Spleen (tissue), 13 donors: ENCODE results near the gene PDAP1. TPM values are rescaled to one million over a fixed set of nuclear protein-coding genes. Genes with fewer than 3 reads are reported as not detected.
A peak's percentile ranks its signal among the peaks of the same experiment; 100 is the strongest.

ENCODE experiments used
- DNase-seq: peaks from one replicate; pipeline ENCODE4 v3.0.0-alpha.2; 2020
- H3K27ac ChIP-seq, 8 donors: fragments of 200-600 bp; sonication (generic) in 7 of 8; 1 replicate in 4 of 8; 2 replicates in 4 of 8; pipeline versions ENCODE4 v1.5.0 to v1.8.0; 2016 to 2021; ENCODE audit warnings: inconsistent platforms in 4 of 8, mild to moderate bottlenecking in 4 of 8, moderate library complexity in 1 of 8
- H3K27me3 ChIP-seq, 7 donors: fragments of 200-600 bp; sonication (generic) in 6 of 7; replicated peaks in 1 of 7; 1 replicate in 4 of 7; 2 replicates in 3 of 7; pipeline versions ENCODE4 v1.5.0 to v1.8.0; 2016 to 2021; ENCODE audit warnings: inconsistent platforms in 3 of 7, mild to moderate bottlenecking in 1 of 7
- H3K36me3 ChIP-seq, 6 donors: fragments of 200-600 bp; sonication (generic) in 5 of 6; 1 replicate in 4 of 6; 2 replicates in 2 of 6; pipeline versions ENCODE4 v1.5.0 to v1.8.0; 2016 to 2021; ENCODE audit warnings: inconsistent platforms in 2 of 6
- H3K4me1 ChIP-seq, 6 donors: fragments of 200-600 bp; sonication (generic) in 5 of 6; 1 replicate in 3 of 6; 2 replicates in 3 of 6; pipeline versions ENCODE4 v1.5.0 to v1.8.0; 2016 to 2021; ENCODE audit warnings: inconsistent platforms in 3 of 6
- H3K4me3 ChIP-seq, 8 donors: fragments of 200-600 bp; sonication (generic) in 7 of 8; 1 replicate in 4 of 8; 2 replicates in 4 of 8; pipeline versions ENCODE4 v1.5.0 to v1.8.0; 2016 to 2021; ENCODE audit warnings: inconsistent platforms in 4 of 8, mild to moderate bottlenecking in 4 of 8, moderate library complexity in 2 of 8
- H3K9me3 ChIP-seq, 8 donors: fragments of 200-600 bp; sonication (generic) in 7 of 8; 1 replicate in 4 of 8; 2 replicates in 4 of 8; pipeline versions ENCODE4 v1.5.0 to v1.8.0; 2016 to 2021; ENCODE audit warnings: inconsistent platforms in 4 of 8
- POLR2A ChIP-seq, 3 donors: fragments of 450-650 bp; IDR thresholded peaks; one replicate each; pipeline ENCODE4 v1.5.1; 2017; ENCODE audit warnings: antibody characterized with exemption in 3 of 3, mild to moderate bottlenecking in 1 of 3
- POLR2AphosphoS5 ChIP-seq, 3 donors: sonication (generic); formaldehyde crosslinking; IDR thresholded peaks; one replicate each; pipeline ENCODE4 v1.5.1; 2017; ENCODE audit warnings: antibody characterized with exemption in 3 of 3
- WGBS, 5 donors: extraction: QIAGEN DNeasy Blood & Tissue Kit in 3 of 5; methylation state at CpG; one replicate each; pipeline versions ENCODE4 v1.1.5 to v1.1.7; 2013 to 2018; 5-methylcytosine and 5-hydroxymethylcytosine counted together
- intact Hi-C: fragments of 100-400 bp; cut with DNase I; formaldehyde crosslinking; loops from one replicate; pipeline ENCODE4 v1.15.0; 2023; ENCODE audit warnings: low total_unique reads
- long read RNA-seq, 2 donors: transcript quantifications; one replicate each; lab custom pipeline, GENCODE V29; 2026
- polyA plus RNA-seq, 3 donors: library from polyadenylated mRNA; stranded (reverse); fragments of 200-250 nt; gene quantifications; one replicate each; pipeline ENCODE4 v1.2.1, GENCODE V29; 2013
- total RNA-seq, 7 donors: library from RNA; depleted of rRNA in 3 of 7; stranded (reverse); fragments of >200 nt in 3 of 7; fragmentation: NEBNext Ultra II Directional in 4 of 7; extraction: Animal tissue kit (Norgen Biotek cat#: 25700) in 4 of 7; gene quantifications; one replicate each; pipeline versions ENCODE4 v1.1.0 to v1.2.1, GENCODE V29; 2016 to 2021
- TF ChIP-seq, protein P1 (sequence below), 11 experiments: fragments of 200-600 bp in 7 of 11; fragments of 450-650 bp in 4 of 11; sonication (generic) in 4 of 11; IDR thresholded peaks in 8 of 11; conservative IDR thresholded peaks in 3 of 11; 1 replicate in 7 of 11; 2 replicates in 4 of 11; pipeline versions ENCODE4 v1.4.0 to v1.8.0; 2016 to 2021; ENCODE audit warnings: antibody characterized with exemption in 11 of 11, inconsistent platforms in 4 of 11, mild to moderate bottlenecking in 1 of 11
- donor health status: healthy with polysubstance abuse.
- donor health status: DM: no; HTN: no; CAD: no; lungs with moderate emphysema.
- donor health status: DM: no; HTN: no; CAD: no.
- donor health status: Bipolar disorder and iron deficiency.
- donor health status: healthy.
- donor health status: DM: no; HTN: no; CAD: no.
- donor health status: DM: yes; HTN: yes; CAD: no.

Gene PDAP1, protein sequence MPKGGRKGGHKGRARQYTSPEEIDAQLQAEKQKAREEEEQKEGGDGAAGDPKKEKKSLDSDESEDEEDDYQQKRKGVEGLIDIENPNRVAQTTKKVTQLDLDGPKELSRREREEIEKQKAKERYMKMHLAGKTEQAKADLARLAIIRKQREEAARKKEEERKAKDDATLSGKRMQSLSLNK
- total RNA-seq (10 to 100 TPM; 28.1 to 57.2 (median 52.8) TPM), polyA plus RNA-seq (100 to 1,000 TPM in 2 of 3 donors, 10 to 100 TPM in 1; 83.4 to 117 (median 108) TPM)
- long read RNA-seq, donor 1, transcript PDAP1-201 (6 exons, 2,546 nt) = major isoform, 23 of 28 reads
- long read RNA-seq, donor 1, partial matches to known transcripts = 5 of 28 reads
- long read RNA-seq, donor 1, other reads (novel, unspliced or antisense) = 0 of 28 reads
- long read RNA-seq, donor 2, transcript PDAP1-201 (6 exons, 2,546 nt) = major isoform, 26 of 29 reads
- long read RNA-seq, donor 2, partial matches to known transcripts = 0 of 29 reads
- long read RNA-seq, donor 2, other reads (novel, unspliced or antisense) = 0 of 29 reads

DNA sequence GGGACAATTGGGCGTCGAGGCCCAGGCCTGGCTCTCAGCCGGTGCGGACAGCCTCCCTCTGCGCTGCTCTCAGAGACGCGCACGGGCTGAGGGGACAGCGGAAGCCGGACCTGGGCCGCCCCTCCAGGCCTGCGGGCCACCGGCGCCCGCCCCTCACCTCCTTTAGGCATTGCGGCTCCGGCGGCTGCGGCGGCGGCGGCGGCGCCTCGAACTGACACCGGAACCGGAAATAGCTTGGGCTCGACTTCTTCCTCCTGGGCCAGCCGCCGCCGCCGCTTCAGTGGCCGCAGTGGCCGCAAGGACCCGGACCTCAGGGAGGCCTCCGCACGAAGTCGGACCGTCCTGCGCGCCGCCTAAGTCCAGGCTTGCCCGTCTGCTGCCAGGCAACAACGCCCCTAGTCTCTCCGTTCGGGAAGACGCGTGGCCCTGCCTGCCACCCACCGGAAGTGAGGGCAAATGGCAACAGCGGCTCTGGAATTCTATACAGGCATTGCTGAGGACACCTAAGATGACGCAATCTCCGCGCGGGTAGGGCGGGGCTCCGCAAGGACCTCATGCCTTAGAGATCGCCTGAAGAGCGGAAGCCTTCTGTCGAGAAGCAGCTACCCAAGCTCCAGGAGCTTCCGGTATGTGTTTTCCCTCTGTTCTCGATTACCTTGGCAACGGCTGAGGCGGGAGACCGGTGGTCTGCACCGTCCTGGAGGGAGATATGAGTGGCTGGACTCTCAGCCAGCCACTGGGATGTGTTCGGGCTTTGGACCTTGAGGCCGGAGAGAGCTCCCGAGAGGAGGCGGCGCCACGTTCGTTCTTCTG lies at the start of gene PDAP1, which contains the start of gene BUD31:
PDAP1 (minus strand) TSS at position 219 of the 813 bp plus-strand sequence; CDS start at position 170, 49 bp downstream.
BUD31 (plus strand) TSS at position 591 of the 813 bp plus-strand sequence. CDS start 2,124 bp downstream, outside the sequence.
- TF ChIP-seq, protein P1, sequence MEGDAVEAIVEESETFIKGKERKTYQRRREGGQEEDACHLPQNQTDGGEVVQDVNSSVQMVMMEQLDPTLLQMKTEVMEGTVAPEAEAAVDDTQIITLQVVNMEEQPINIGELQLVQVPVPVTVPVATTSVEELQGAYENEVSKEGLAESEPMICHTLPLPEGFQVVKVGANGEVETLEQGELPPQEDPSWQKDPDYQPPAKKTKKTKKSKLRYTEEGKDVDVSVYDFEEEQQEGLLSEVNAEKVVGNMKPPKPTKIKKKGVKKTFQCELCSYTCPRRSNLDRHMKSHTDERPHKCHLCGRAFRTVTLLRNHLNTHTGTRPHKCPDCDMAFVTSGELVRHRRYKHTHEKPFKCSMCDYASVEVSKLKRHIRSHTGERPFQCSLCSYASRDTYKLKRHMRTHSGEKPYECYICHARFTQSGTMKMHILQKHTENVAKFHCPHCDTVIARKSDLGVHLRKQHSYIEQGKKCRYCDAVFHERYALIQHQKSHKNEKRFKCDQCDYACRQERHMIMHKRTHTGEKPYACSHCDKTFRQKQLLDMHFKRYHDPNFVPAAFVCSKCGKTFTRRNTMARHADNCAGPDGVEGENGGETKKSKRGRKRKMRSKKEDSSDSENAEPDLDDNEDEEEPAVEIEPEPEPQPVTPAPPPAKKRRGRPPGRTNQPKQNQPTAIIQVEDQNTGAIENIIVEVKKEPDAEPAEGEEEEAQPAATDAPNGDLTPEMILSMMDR (IDR thresholded peaks at IDR 0.05 in 8 of 11, conservative IDR thresholded peaks at IDR 0.05 in 3 of 11) = peak in 8 of 11 experiments; percentile 11 to 49 (median 37)
- TF ChIP-seq POLR2A (IDR thresholded peaks at IDR 0.05) = peak in 2 of 3 donors; percentile 32 to 39
- peak; percentile 94 to 97 (median 95) for TF ChIP-seq POLR2AphosphoS5 (IDR thresholded peaks at IDR 0.05)
- Histone ChIP-seq H3K9me3 (no peaks in the 10 kb centered on the region), H3K36me3 (peaks cover 4 to 55% (median 46%) of the 10 kb centered on the region in 6 donors), H3K4me3 (peak within 1 kb of the TSS; percentile 91 to 100 (median 96)), H3K27me3 (no peaks in the 10 kb centered on the region), H3K4me1 (peaks cover 32 to 78% (median 53%) of the 10 kb centered on the region in 6 donors), H3K27ac (peak within 1 kb of the TSS; percentile 92 to 98 (median 96))
- WGBS, 5 donors = 0% methylated on average over 34 to 72 of the region's 72 CpGs
- intact Hi-C loops = loop anchor here (5.0 kb wide), 1 partner anchor 36 kb away; the partner anchor contains the start of gene ARPC1B
- DNase-seq = peak; percentile 97

DNA sequence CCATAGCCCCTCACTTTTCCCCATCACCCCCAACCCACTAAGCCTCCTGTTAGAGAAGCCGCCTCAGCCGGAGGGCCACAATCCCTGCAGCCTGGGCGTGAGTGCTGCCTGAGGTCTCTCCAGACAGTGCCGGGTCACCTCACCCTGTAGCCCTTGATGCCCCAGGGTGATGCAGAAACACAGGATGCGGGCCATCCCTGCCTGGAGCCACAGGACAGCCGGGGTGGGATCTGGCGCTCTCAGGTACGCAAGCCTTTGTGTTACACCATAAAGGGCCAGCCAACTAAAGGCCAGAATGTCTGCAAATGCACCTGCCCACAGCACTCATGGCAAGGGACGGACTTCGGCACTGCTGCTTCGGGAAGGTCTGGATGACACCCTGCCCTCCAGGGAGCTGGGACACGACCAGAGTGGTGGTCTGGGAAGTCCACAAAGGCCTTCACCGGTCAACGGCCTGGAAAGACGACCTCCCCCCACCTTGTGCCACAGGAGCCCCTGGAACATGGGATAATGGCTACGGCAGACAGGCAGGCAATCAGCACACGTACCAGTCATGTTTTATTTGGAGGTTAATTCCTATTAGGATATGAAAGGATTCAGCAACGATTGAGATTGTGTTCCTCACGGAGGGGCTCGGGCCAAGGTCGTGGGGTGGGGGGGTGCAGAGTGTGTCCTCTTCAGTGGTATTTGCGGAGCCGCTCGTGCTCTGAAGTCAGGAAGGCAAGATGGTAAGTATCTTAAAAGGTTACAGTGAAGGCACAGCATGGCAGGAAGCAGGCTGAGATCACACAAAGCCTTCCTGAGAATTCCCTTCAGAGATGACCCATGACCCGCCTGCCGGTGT lies 49.5 kb upstream of the PDAP1 start:
- Histone ChIP-seq H3K4me3 (no peak overlapping the region), H3K27ac (no peak overlapping the region), H3K9me3 (no peaks in the 10 kb centered on the region), H3K36me3 (peaks cover 0 to 100% (median 69%) of the 10 kb centered on the region in 6 donors), H3K27me3 (no peaks in the 10 kb centered on the region), H3K4me1 (peaks cover 3 to 56% (median 26%) of the 10 kb centered on the region in 6 donors)
- intact Hi-C loops = no loop called here
- no peak for DNase-seq
- TF ChIP-seq, protein P1 (IDR thresholded peaks at IDR 0.05 in 8 of 11, conservative IDR thresholded peaks at IDR 0.05 in 3 of 11) = no peak
- TF ChIP-seq POLR2AphosphoS5 (IDR thresholded peaks at IDR 0.05) (peak; percentile 24 to 65 (median 32)), POLR2A (IDR thresholded peaks at IDR 0.05) (no peak)
- WGBS, 5 donors = 76 to 87% (median 85%) methylated on average over 13 to 26 of the region's 26 CpGs

DNA sequence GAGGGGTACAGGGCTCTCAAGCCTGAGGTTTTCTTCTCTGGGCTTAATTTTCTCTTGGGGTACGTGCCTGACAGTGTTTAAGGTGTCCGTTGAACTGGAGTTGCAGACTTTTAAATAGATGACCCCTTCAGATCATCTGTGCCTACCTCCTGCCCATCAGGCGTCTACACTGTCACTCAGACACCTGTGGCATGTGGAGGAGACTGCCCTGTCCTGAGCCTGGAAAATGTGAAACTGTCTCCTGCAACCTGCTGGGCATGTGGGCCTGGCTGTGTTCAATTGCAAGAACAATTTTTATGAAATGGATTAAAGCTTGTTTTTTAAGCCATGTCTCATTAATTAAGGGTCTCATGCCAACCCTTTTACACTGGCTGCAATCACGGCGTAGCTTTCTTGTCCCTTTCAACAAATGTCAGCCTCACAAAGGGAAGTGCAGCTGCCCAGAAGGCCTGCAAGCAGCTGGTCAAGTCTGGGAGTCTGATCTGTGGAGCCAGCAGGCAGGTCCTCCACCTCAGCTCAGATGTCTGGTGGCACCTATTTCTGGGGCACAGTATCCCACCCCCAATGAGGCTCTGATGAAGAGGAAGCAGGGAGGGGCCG lies 48.8 kb upstream of the PDAP1 start:
- H3K36me3 ChIP-seq = peaks cover 0 to 100% (median 76%) of the 10 kb centered on the region in 6 donors
- H3K4me1 ChIP-seq = peaks cover 0 to 56% (median 23%) of the 10 kb centered on the region in 6 donors
- TF ChIP-seq POLR2A (IDR thresholded peaks at IDR 0.05) (no peak), POLR2AphosphoS5 (IDR thresholded peaks at IDR 0.05) (no peak)
- TF ChIP-seq, protein P1 (IDR thresholded peaks at IDR 0.05 in 8 of 11, conservative IDR thresholded peaks at IDR 0.05 in 3 of 11) = no peak
- intact Hi-C loops = no loop called here
- H3K27ac ChIP-seq = no peak overlapping the region
- no peak overlapping the region for H3K4me3 ChIP-seq
- 84 to 92% (median 87%) methylated on average over 6 of the region's 6 CpGs for WGBS, 5 donors
- H3K9me3 ChIP-seq = no peaks in the 10 kb centered on the region
- DNase-seq = no peak
- no peaks in the 10 kb centered on the region for H3K27me3 ChIP-seq
